HEK293T (cell line): ENCODE measurements around the gene GLRX3.
"Not testable (repeated sequence)": the region's sequence is repeated elsewhere in the genome, so short reads cannot be mapped to it uniquely, and the experiment has no call there.

ENCODE experiments used
- CTCF ChIA-PET: fragments of 350-600 bp; formaldehyde crosslinking; extraction: SDS; loops from one replicate; lab custom pipeline; 2021; ENCODE audit warnings: antibody characterized with exemption, inconsistent platforms; lab: Yijun Ruan, JAX
- POLR2A ChIA-PET: fragments of 350-600 bp; formaldehyde crosslinking; extraction: SDS; loops from one replicate; lab custom pipeline; 2020; ENCODE audit warnings: antibody characterized with exemption, inconsistent platforms; lab: Yijun Ruan, JAX
- DNase-seq: peaks from one replicate; pipeline ENCODE4 v3.0.0; 2012; ENCODE audit warnings: mixed read lengths; ENCODE audit errors: extremely low spot score
- ARNT ChIP-seq: fragments of 450-650 bp; IDR thresholded peaks from 2 replicates; pipeline ENCODE4 v1.6.1; 2017; ENCODE audit warnings: mild to moderate bottlenecking
- BHLHE40 ChIP-seq: fragments of 450-650 bp; IDR thresholded peaks from 2 replicates; pipeline ENCODE4 v1.6.1; 2016; ENCODE audit warnings: mild to moderate bottlenecking, moderate library complexity, borderline replicate concordance
- CTBP1 ChIP-seq: fragments of 450-650 bp; IDR thresholded peaks from 2 replicates; pipeline ENCODE4 v1.6.1; 2016; ENCODE audit warnings: borderline replicate concordance
- ELF4 ChIP-seq: fragments of 450-650 bp; IDR thresholded peaks from 2 replicates; pipeline ENCODE4 v1.6.1; 2017; ENCODE audit warnings: antibody characterized with exemption
- FOXA1 ChIP-seq: fragments of 450-650 bp; IDR thresholded peaks from 2 replicates; pipeline ENCODE4 v1.6.1; 2016; ENCODE audit warnings: mild to moderate bottlenecking
- FOXK2 ChIP-seq: fragments of 450-650 bp; IDR thresholded peaks from 2 replicates; pipeline ENCODE4 v1.6.1; 2016; ENCODE audit warnings: mild to moderate bottlenecking
- FOXM1 ChIP-seq: fragments of 450-650 bp; IDR thresholded peaks from 2 replicates; pipeline ENCODE4 v1.6.1; 2017; ENCODE audit warnings: mild to moderate bottlenecking, borderline replicate concordance
- HDGF ChIP-seq: fragments of 450-650 bp; IDR thresholded peaks from 2 replicates; pipeline ENCODE4 v1.6.1; 2017; ENCODE audit warnings: antibody characterized with exemption, borderline replicate concordance
- L3MBTL2 ChIP-seq: fragments of 450-650 bp; conservative IDR thresholded peaks from 2 replicates; pipeline ENCODE4 v1.6.1; 2016; ENCODE audit warnings: mild to moderate bottlenecking
- LEF1 ChIP-seq: fragments of 450-650 bp; IDR thresholded peaks from 2 replicates; pipeline ENCODE4 v1.6.1; 2017; ENCODE audit warnings: mild to moderate bottlenecking, borderline replicate concordance
- NFRKB ChIP-seq: fragments of 450-650 bp; IDR thresholded peaks from 2 replicates; pipeline ENCODE4 v1.6.1; 2016; ENCODE audit warnings: mild to moderate bottlenecking, moderate library complexity
- SP1 ChIP-seq: fragments of 450-650 bp; IDR thresholded peaks from 2 replicates; pipeline ENCODE4 v1.6.1; 2017
- SUZ12 ChIP-seq: fragments of 450-650 bp; IDR thresholded peaks from 2 replicates; pipeline ENCODE4 v1.6.1; 2016; ENCODE audit warnings: mild to moderate bottlenecking
- TARDBP ChIP-seq: fragments of 450-650 bp; IDR thresholded peaks from 2 replicates; pipeline ENCODE4 v1.6.1; 2016
- ZNF384 ChIP-seq: fragments of 450-650 bp; IDR thresholded peaks from 2 replicates; pipeline ENCODE4 v1.6.1; 2016
- TF ChIP-seq, protein P1 (sequence below): fragments of 450-650 bp; IDR thresholded peaks from 2 replicates; pipeline ENCODE4 v1.6.1; 2016

GLRX3 gene

DNA sequence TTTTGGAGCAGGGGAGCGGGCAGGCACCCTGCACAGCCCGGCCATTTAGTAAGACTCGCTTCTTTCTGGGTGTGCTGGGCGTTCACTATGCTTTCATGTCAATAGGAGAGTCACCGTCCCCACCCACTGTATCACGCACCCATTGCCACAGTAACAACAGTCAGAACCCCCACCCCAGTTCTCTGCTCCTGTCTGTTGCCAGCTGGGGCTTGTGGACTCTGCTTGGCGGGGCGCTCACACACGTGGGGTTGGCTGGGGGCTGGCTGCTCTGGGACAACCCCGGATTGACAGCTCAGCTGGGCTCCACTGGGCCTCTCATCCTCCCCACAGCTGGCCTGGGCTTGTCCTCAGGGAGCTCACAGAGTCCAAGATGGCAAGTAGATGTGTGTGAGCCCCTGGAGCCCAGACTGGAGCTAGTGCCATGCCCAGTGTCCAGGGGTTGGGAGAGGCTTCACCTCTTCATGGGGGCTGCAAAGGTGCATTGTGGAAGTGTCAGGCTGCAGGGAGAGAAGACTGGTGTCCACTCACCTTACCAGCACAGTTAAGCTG lies 59.6 kb downstream of the GLRX3 start:
- TF ChIP-seq FOXM1 = no peak
- no peak for TF ChIP-seq HDGF
- TF ChIP-seq FOXK2 = no peak
- no peak for TF ChIP-seq LEF1
- no peak for TF ChIP-seq ELF4
- no peak for TF ChIP-seq FOXA1
- TF ChIP-seq ARNT = no peak
- TF ChIP-seq NFRKB = no peak
- no peak for DNase-seq
- ChIA-PET POLR2A (no interaction called here), CTCF (no interaction called here)

DNA sequence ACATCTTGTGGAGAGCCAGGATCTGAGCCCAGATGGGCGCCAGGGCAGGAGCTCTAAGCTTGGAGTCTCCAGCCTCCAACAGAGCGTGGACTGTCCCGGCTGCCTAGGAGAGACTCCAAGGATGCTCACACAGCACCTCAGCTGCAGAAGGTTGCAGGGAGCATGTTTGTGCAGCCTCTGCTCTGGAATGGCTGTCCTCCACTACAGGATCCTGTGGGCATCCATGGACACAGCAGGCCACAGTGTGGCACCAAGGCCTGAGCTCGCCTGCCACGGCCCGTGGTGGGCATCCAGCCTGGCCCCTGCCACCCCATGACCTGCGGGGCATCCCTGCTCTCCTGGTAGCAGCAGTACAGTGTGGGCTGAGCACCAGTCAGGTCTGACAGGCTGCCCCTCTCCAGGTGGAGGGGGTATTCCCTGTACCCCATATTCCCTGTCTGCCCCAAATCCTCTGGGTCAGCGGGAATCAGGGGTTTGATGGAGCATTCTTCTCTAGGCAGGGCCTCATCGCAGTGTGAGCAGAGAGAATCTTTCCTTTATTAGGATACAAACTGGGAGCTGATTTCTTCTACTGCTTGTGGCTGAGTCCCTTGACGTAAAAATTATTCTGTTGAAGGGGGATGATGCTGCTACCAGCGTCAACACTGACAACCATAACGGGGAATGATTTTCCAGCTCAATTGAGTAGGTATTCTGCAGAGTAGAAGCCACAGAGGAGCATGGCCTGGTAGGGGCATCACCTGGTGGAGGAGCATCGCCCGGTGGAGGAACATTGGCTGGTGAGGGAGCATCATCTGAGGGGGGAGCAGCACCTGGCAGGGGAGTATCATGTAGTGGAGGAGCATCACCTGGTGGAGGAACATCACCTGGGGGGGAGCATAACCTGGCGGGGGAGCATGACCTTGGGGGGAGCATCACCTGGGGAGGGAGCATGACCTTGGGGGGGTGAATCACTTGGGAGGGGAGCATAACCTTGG lies 60.6 kb downstream of the GLRX3 start:
- CTCF ChIA-PET = no interaction called here
- POLR2A ChIA-PET = no interaction called here
- no peak for DNase-seq
- TF ChIP-seq, protein P1, sequence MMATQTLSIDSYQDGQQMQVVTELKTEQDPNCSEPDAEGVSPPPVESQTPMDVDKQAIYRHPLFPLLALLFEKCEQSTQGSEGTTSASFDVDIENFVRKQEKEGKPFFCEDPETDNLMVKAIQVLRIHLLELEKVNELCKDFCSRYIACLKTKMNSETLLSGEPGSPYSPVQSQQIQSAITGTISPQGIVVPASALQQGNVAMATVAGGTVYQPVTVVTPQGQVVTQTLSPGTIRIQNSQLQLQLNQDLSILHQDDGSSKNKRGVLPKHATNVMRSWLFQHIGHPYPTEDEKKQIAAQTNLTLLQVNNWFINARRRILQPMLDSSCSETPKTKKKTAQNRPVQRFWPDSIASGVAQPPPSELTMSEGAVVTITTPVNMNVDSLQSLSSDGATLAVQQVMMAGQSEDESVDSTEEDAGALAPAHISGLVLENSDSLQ = no peak
- TF ChIP-seq FOXM1 (no peak), SP1 (no peak)

DNA sequence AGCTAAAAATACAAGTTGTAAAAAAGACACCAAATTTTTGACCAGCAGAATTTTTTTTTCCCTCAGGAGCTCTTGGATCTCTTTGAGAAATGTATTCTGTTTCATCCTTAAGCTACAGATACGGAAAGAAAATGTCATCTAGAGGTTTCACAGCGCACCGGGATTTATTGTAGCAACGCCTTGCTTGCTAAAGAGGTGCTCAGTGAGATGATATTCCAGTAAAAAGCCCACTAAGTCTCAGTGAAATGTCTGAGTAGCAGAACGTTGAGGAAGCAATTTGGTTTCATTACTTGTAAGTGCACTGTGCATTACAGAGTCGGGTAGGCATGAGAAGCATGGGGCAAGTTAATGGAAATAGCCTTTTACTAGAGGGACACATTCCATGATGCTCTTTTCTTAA lies 62.5 kb downstream of the GLRX3 start:
- POLR2A ChIA-PET = no interaction called here
- TF ChIP-seq ARNT (no peak), ELF4 (no peak), BHLHE40 (no peak), FOXM1 (no peak), NFRKB (no peak), CTBP1 (no peak), FOXA1 (no peak), HDGF (no peak), TARDBP (no peak), SUZ12 (no peak), SP1 (no peak), ZNF384 (no peak), FOXK2 (no peak)
- TF ChIP-seq, protein P1 = no peak
- CTCF ChIA-PET = no interaction called here
- no peak for DNase-seq

DNA sequence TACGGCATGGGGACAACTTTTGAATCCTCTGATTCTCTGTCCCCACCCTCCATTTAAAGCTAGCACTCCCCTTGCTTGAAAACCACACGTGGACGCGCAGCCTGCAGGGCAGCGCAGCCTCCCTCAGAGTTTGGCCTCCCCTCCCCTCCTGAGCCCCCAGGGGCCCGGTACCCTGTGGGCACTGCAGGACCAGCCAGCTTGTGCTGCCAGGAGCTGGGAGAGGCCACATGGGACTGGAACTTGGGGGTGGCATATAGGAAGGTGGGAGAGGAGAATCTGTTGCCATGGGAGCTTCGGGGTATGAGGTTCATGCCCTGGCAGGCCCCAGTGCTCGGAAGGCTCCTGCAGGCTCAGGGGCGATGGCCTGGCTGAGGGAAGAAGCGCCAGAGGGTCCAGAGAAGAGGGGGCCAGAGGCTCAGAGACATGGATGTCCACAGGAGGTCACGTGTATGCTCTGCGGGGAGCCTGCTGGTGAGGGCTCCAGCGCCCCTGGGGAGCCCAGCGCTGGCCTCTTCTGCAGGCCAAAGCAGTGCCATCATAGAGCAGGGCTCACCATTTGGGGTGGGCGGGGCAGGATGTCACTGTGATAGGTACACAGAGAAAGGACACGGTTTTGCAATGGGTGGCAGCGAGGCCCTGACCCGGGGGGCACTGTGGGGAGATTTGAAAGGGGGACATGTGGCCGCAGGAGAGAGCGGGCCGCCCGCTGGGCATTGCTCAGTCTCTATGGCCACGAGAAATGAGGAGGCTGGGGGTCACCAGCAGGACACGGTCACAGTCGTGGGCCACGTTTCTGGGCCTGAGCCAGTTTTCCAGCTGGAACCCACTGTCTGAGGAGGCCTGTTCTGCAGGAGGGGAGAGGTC lies 64.2 kb downstream of the GLRX3 start:
- no peak for TF ChIP-seq LEF1
- no peak for TF ChIP-seq SP1
- TF ChIP-seq L3MBTL2 = no peak
- TF ChIP-seq NFRKB = no peak
- TF ChIP-seq ZNF384 = no peak
- ChIA-PET CTCF (no interaction called here), POLR2A (no interaction called here)
- DNase-seq = no peak

DNA sequence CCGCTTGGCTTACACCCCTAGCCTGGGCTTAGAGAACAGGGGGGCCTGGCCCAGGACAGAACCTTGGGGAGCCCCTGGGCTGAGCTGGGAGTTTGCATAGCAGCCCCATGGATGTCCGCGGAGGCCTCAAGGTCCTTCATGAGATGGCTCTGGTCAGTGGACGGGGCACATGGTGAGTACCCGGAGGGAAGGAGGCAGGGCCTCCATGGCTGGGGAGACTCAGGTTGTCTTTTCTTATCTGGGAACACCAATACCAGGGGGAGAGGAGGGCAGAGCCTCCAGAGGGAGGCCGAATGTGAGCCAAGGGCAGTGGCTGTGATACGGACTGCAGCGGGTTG lies 64.8 kb downstream of the GLRX3 start:
- ChIA-PET POLR2A (no interaction called here), CTCF (no interaction called here)
- DNase-seq = no peak
- no peak for TF ChIP-seq ZNF384
- no peak for TF ChIP-seq FOXK2
- no peak for TF ChIP-seq SUZ12
- no peak for TF ChIP-seq FOXA1
- TF ChIP-seq SP1 = no peak
- TF ChIP-seq HDGF = no peak
- no peak for TF ChIP-seq LEF1
- TF ChIP-seq L3MBTL2 = no peak
- TF ChIP-seq BHLHE40 = no peak
- no peak for TF ChIP-seq TARDBP
- no peak for TF ChIP-seq ARNT
- TF ChIP-seq ELF4 = no peak
- no peak for TF ChIP-seq CTBP1
- no peak for TF ChIP-seq NFRKB
- TF ChIP-seq, protein P1 = no peak
- TF ChIP-seq FOXM1 = no peak

DNA sequence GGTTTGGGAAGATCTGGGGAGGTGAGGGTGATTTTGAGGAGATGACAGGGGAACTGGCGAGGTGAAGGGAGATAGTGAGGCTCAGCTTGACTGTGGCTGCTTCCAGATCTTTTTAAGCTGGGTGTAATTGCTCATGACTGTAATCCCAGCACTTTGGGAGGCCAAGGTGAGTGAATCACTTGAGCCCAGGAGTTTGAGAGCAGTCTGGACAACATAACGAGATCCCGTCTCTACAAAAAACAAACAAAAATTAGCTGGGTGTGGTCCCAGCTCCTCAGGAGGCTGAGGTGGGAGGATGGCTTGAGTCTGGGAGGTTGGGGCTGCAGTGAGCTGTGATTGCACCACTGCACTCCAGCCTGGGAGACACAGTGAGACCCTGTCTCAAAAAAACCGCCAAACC lies 66.0 kb downstream of the GLRX3 start:
- CTCF ChIA-PET, POLR2A ChIA-PET, DNase-seq: not testable (repeated sequence)
